GM12873 (cell line): ENCODE results near the gene PCBP3.

Experiments
- CTCF ChIP-seq: IDR thresholded peaks from 2 replicates; pipeline ENCODE4 v1.5.1; 2012; ENCODE audit warnings: low read depth, mild to moderate bottlenecking, moderate library complexity, low read length, control low read depth; ENCODE audit not compliant: insufficient read depth; ENCODE audit errors: missing control alignments

Gene PCBP3

GRCh38 chr21:45986316-45987051, 343.0 kb downstream of the PCBP3 start:
- no peak for TF ChIP-seq CTCF

GRCh38 chr21:45987121-45987711, 343.7 kb downstream of the PCBP3 start:
- TF ChIP-seq CTCF, result no peak

DNA sequence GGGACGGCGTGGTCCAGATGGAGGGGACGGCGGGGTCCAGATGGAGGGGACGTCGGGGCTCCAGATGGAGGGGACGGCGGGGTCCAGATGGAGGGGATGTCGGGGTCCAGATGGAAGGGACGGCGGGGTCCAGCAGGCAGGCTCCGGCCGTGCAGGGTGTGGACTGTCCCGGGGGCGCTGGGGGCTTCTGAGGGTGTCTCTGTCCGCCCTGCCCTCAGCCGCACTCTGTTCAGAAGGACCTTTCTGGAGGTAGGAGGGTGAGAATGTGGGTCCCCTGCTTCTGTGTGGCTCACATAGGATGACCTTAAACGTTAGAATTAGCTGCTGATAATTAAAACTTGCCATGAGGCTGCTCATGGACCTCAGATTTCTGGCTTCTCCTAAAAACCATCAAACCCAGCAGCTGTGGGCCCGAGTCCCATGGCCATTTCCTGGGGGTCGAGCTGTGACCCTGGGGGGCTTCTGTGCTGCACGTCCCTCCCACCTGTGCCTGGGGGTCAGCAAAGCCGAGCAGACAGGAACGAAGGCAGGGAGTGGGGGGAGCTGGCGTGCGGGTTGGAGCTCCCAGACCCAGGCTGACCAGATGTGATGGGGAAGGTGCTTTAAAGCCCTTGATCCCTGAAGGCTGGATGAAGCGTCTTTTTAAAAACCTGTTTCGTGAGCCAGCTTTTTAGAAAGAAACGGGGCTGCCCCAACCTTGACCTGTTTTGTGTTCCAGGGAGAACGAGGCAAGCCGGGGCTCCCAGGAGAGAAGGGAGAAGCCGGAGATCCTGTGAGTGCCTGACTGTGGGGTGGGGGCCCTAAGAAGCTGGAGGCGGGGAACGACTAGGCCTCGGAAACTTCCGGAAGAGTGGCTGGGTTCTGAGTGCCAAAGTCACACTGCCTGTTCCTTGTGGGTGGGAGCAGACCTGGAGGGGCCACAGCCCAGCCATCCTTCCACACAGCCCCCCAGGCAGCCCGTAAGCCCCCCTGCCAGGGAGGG, 345.1 kb downstream of the PCBP3 start:
- TF ChIP-seq CTCF, result no peak

DNA sequence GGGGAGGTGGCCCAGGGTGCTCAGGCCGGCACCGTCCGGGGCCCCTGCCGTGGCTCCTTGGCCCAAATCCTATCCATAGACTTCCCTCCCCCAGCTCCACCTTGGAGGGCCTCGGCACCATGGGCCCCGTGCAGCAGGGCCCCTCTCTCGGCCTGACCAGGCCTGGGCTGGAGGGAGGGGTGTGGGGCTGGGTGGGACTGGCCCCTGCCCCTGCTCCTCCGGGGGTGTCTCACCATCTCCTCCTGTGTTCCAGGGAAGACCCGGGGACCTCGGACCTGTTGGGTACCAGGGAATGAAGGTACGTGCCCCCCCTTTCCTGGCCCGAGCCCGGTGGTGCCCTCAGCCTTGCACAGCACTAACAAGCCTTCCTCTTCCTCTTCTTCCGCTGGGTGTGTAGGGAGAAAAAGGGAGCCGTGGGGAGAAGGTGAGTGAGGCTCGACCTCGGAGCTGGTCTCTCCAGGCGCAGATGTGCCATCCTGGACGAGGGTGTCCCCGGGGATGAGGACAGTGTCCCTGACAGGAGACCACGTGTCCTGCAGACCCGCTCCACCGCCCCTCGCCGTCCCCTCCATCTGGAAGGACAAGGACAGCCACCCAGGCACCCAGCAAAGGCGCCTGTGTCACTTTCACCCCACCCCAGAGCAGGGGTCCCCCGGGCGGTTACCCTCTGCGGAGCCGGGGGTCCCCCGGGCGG, 346.0 kb downstream of the PCBP3 start:
- TF ChIP-seq CTCF, result no peak

DNA sequence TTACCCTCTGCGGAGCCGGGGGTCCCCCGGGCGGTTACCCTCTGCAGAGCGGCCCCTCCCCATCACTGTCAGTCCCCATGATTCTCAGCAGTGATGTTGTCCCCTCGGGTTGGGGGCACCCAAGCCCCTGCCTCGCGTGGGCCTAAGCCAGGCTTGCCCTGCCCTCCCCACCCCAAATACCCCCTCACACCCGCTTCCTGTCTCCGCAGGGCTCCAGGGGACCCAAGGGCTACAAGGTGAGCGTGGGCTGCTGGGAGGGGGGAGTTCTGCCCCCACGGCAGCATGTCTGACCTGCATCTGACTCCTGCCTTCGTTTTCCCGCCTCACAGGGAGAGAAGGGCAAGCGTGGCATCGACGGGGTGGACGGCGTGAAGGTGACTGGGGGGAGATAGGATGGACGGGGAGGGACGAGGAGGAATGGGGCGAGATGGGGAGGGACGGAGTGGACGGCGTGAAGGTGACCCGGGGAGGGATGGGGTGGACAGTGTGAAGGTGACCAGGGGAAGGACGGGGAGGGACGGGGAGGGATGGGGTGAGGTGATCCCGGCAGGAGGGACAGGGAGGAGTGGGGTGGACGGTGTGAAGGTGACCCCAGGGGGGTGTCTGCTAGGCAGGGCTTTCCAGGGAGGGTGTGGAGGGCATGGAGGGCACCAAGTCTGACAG, 346.7 kb downstream of the PCBP3 start:
- TF ChIP-seq CTCF, result no peak

DNA sequence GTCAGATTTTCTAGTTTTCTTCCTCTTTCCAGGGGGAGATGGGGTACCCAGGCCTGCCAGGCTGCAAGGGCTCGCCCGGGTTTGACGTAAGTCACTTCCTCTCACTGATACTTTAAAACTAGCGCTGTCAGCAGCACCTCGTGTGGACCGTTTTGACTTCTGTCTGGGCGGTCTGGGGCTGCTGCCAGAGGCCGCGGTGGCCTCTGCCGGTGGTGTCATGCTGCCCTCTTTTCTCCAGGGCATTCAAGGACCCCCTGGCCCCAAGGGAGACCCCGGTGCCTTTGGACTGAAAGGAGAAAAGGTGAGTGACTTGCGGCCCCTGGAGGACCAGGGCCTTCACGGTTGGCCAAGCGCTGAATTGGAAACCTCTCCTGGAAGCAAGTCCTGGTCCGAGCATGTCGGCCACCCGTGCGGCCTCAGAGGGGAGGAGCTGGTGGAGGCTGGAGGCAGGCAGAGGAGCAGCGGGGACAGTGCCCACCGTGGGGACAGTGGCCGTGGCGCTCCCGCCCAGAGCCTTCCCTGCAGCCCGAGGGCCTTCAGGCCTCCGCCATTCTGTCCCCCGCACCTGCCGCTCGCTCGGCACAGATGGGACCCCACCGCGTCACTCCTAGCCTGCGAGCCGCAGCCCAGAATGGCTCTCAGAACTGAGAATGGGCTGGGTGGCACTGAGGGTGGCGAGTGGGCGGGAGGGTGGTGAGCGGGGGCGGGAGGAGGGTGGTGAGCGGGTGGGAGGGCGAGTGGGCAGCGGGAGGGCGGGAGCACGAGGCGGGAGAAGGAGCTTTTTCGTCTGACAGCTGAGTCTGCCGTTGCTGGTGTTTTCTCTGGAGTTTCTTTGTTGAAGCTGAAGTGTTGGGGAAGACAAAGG, 347.4 kb downstream of the PCBP3 start:
- no peak for TF ChIP-seq CTCF
